Left lung (tissue), 10 donors: ENCODE results near the gene ARFRP1. TPM values are rescaled to one million over a fixed set of nuclear protein-coding genes. Genes with fewer than 3 reads are reported as not detected.

Source experiments
- ATAC-seq: fragments of 200-7000 bp; cut with Tn5 transposase; one replicate; pipeline ENCODE4 v1.9.1; 2020; ENCODE audit warnings: moderate library complexity
- DNase-seq, 4 donors: peaks; one replicate each; pipeline ENCODE4 v3.0.0-alpha.2; 2013 to 2020
- H3K27ac ChIP-seq, 2 donors: fragments of 200-600 bp; sonication (generic) in 1 of 2; one replicate each; pipeline versions ENCODE4 v1.5.0 to v1.8.0; 2020 to 2021
- H3K27me3 ChIP-seq, 2 donors: fragments of 200-600 bp; sonication (generic) in 1 of 2; one replicate each; pipeline versions ENCODE4 v1.5.0 to v1.8.0; 2020 to 2021
- H3K36me3 ChIP-seq, 2 donors: fragments of 200-600 bp; sonication (generic) in 1 of 2; one replicate each; pipeline versions ENCODE4 v1.5.0 to v1.8.0; 2020 to 2021
- H3K4me1 ChIP-seq, 2 donors: fragments of 200-600 bp; one replicate each; pipeline ENCODE4 v1.8.0; 2021
- H3K4me3 ChIP-seq, 2 donors: fragments of 200-600 bp; sonication (generic) in 1 of 2; one replicate each; pipeline versions ENCODE4 v1.5.0 to v1.8.0; 2020 to 2021; ENCODE audit warnings: mild to moderate bottlenecking in 1 of 2
- H3K9me3 ChIP-seq, 2 donors: fragments of 200-600 bp; sonication (generic) in 1 of 2; one replicate each; pipeline versions ENCODE4 v1.5.0 to v1.8.0; 2020 to 2021
- intact Hi-C, 2 donors: fragments of 100-400 bp; cut with DNase I; formaldehyde crosslinking; loops; one replicate each; pipeline versions ENCODE4 v1.11.2 to v1.14.2; 2022
- polyA plus RNA-seq, 6 donors: library from polyadenylated mRNA; unstranded; fragments of 120-200 nt; gene quantifications; one replicate each; pipeline ENCODE4 v1.2.1, GENCODE V29; 2013; ENCODE audit not compliant: insufficient read length in 6 of 6
- total RNA-seq, 2 donors: library from RNA; stranded (reverse); fragmentation: NEBNext Ultra II Directional; extraction: Animal tissue kit (Norgen Biotek cat#: 25700); gene quantifications; one replicate each; pipeline ENCODE4 v1.2.1, GENCODE V29; 2021
- TF ChIP-seq, protein P1 (sequence below), 2 donors: fragments of 200-600 bp; sonication (generic) in 1 of 2; IDR thresholded peaks; one replicate each; pipeline versions ENCODE4 v1.5.0 to v1.8.0; 2021; ENCODE audit warnings: antibody characterized with exemption in 2 of 2
- donor health status: DM: no; HTN: yes; CAD: no.
- donor health status: DM: no; HTN: no; CAD: no.

Gene ARFRP1
- total and polyA plus RNA-seq, 8 donors, result 29.1 to 46.9 (median 32.8) TPM

DNA sequence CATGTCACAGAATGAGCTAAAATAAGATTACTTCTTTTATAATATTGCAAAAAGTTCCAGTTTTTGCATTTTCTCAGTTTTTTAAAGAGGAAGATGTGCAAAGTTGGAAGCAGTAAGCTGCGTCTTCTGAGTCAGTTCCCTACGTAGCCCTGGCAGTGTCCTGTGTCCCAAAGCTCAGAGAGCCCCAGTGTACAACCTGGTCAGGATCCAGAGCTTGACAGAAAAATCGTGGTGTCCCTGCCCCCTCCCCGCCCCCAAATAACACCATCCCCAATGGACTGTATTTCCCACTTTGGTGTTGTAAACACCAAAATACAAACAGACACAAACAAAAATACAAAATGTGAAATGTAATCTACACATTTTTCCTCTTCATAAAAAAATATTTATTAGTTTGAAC lies 36.4 kb upstream of the ARFRP1 start:
- no peak for DNase-seq
- H3K27ac ChIP-seq, result no peak overlapping the region
- H3K9me3 ChIP-seq, result no peaks in the 10 kb centered on the region
- H3K4me1 ChIP-seq, result peaks cover 11 to 24% of the 10 kb centered on the region in 2 donors
- TF ChIP-seq, protein P1, sequence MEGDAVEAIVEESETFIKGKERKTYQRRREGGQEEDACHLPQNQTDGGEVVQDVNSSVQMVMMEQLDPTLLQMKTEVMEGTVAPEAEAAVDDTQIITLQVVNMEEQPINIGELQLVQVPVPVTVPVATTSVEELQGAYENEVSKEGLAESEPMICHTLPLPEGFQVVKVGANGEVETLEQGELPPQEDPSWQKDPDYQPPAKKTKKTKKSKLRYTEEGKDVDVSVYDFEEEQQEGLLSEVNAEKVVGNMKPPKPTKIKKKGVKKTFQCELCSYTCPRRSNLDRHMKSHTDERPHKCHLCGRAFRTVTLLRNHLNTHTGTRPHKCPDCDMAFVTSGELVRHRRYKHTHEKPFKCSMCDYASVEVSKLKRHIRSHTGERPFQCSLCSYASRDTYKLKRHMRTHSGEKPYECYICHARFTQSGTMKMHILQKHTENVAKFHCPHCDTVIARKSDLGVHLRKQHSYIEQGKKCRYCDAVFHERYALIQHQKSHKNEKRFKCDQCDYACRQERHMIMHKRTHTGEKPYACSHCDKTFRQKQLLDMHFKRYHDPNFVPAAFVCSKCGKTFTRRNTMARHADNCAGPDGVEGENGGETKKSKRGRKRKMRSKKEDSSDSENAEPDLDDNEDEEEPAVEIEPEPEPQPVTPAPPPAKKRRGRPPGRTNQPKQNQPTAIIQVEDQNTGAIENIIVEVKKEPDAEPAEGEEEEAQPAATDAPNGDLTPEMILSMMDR (IDR thresholded peaks at IDR 0.05), result no peak
- peaks cover 0 to 39% of the 10 kb centered on the region in 2 donors for H3K36me3 ChIP-seq
- peaks cover 0 to under 1% of the 10 kb centered on the region in 2 donors for H3K27me3 ChIP-seq
- ATAC-seq, result no peak
- intact Hi-C loops, result no loop called here
- H3K4me3 ChIP-seq, result no peak overlapping the region

- H3K27me3 ChIP-seq, result peaks cover 0 to 9% of the 10 kb centered on the region in 2 donors
- peaks cover 19 to 31% of the 10 kb centered on the region in 2 donors for H3K4me1 ChIP-seq
- no peak overlapping the region for H3K4me3 ChIP-seq
- DNase-seq (peak in 1 of 4 donors; percentile 67), ATAC-seq (no peak)
- intact Hi-C loops, result no loop called here
- H3K36me3 ChIP-seq, result peaks cover 0 to 39% of the 10 kb centered on the region in 2 donors
- H3K27ac ChIP-seq, result no peak overlapping the region
- TF ChIP-seq, protein P1 (IDR thresholded peaks at IDR 0.05), result no peak
- no peaks in the 10 kb centered on the region for H3K9me3 ChIP-seq
Measured at GRCh38 chr20:63743210-63743970, 35.6 kb upstream of the ARFRP1 start.

DNA sequence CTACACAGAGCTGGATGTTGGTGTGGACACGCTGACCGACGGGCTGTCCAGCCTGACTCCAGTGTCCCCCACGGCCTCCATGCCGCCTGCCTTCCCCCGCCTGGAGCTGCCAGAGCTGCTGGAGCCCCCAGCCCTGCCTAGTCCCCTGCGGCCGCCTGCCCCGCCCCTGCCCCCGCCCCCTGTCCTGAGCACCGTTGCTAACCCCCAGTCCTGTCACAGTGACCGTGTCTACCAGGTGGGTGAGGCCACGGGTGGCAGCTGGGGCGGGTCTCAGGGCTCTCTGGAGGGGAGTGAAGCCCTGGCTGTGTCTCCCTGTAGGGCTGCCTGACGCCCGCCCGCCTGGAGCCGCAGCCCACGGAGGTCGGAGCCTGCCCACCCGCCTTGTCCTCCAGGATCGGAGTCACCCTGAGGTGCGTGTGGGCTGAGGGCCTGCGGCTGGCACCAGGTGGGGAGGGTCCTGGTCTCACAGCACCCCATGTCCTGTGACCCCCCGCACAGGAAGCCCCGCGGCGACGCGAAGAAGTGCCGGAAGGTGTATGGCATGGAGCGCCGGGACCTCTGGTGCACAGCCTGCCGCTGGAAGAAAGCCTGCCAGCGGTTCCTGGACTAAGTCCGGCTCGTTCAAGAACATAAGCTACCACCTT lies 34.7 kb upstream of the ARFRP1 start:
- Histone ChIP-seq H3K27ac (no peak overlapping the region), H3K4me1 (peaks cover 28 to 40% of the 10 kb centered on the region in 2 donors), H3K27me3 (peaks cover 0 to 17% of the 10 kb centered on the region in 2 donors), H3K9me3 (no peaks in the 10 kb centered on the region), H3K4me3 (no peak overlapping the region), H3K36me3 (peaks cover 0 to 39% of the 10 kb centered on the region in 2 donors)
- intact Hi-C loops, result no loop called here
- TF ChIP-seq, protein P1 (IDR thresholded peaks at IDR 0.05), result no peak
- DNase-seq (peak in 1 of 4 donors; percentile 70), ATAC-seq (no peak)

DNA sequence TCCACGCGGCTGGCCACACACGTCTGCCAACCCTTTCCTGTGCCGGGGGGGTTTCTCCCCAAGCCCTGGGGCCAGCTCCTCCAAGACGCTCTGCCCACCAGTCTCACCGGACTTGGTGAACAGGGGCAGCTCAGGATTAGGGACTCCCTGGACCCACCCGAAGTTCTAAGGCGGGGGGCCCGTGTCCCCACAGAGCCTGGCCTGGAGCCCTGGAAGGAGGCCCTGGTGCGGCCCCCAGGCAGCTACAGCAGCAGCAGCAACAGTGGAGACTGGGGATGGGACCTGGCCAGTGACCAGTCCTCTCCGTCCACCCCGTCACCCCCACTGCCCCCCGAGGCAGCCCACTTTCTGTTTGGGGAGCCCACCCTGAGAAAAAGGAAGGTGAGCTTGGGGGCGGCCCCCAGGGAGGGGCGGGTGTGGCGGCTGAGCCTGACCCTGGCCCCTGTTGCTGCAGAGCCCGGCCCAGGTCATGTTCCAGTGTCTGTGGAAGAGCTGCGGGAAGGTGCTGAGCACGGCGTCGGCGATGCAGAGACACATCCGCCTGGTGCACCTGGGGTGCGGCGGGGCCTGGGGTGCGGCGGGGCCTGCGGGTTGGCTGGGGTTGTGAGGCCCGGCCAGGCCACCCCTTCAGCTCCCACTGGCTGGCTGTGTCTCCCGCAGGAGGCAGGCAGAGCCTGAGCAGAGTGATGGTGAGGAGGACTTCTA lies 34.1 kb upstream of the ARFRP1 start:
- H3K36me3 ChIP-seq, result peaks cover 0 to 41% of the 10 kb centered on the region in 2 donors
- H3K4me1 ChIP-seq, result peaks cover 31 to 47% of the 10 kb centered on the region in 2 donors
- ATAC-seq (no peak), DNase-seq (peak in 1 of 4 donors; percentile 78)
- no peaks in the 10 kb centered on the region for H3K9me3 ChIP-seq
- H3K4me3 ChIP-seq, result peak overlapping the region in 1 of 2 donors; percentile 65
- H3K27me3 ChIP-seq, result peaks cover 0 to 24% of the 10 kb centered on the region in 2 donors
- TF ChIP-seq, protein P1 (IDR thresholded peaks at IDR 0.05), result no peak
- intact Hi-C loops, result no loop called here
- H3K27ac ChIP-seq, result peak overlapping the region; percentile 78 to 93

DNA sequence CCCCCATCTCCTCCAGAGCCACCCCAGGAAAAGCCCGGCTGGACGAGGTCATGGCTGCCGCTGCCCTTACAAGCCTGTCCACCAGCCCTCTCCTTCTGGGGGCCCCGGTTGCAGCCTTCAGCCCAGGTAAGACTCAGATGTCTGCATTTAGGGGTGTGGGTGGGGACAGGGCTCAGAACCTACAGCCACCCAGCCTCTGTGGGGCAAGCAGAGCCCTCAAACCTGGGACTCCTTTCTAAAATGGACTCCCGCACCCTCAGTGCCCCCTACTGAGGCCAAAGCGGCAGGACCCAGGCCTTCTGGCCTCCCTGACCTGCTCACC lies 33.5 kb upstream of the ARFRP1 start:
- H3K4me3 ChIP-seq, result peak overlapping the region; percentile 60 to 65
- peaks cover 0 to 26% of the 10 kb centered on the region in 2 donors for H3K27me3 ChIP-seq
- intact Hi-C loops, result no loop called here
- TF ChIP-seq, protein P1 (IDR thresholded peaks at IDR 0.05), result no peak
- H3K36me3 ChIP-seq, result peaks cover 0 to 41% of the 10 kb centered on the region in 2 donors
- DNase-seq (no peak), ATAC-seq (no peak)
- no peaks in the 10 kb centered on the region for H3K9me3 ChIP-seq
- H3K4me1 ChIP-seq, result peaks cover 31 to 48% of the 10 kb centered on the region in 2 donors
- H3K27ac ChIP-seq, result peak overlapping the region; percentile 78 to 93
